Measurements from ENCODE around the gene KRT23. TPM values are rescaled to one million over a fixed set of nuclear protein-coding genes. Genes with fewer than 3 reads are reported as not detected.

KRT23 gene
- total RNA-seq, 1 donor from 2014 or later = 25.9 TPM

DNA sequence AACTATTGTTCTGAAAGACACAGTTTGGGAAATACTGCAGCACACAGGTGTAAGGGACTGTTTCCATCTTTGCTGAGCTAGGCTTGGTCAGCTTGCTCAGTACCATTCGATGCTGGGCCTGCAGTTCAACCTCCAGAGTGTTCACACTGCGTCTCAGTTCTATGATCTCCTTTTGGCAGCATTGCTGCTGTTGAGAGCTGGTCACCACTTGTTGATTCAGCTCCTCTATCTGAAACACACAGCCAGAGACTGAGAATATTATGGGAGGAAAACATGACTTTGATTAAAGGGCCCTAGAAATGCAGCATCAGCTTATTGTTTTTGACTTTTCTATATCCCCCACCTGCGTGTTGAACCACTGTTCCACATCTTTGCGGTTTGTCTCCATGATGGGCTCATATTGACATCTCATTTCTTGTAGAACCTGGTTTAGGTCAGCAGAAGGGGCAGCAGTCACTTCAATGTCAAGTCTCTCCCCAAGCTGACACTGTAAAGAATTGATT, 24.7 kb upstream of the KRT23 start:
- Histone ChIP-seq H3K36me3 (ENCODE audit: control insufficient read depth, insufficient read depth, low read length) (no peaks in the 10 kb centered on the region), H3K4me3 (ENCODE audit: low read depth, low read length) (no peak overlapping the region), H3K27me3 (ENCODE audit: control insufficient read depth, insufficient read depth, low read length) (no peaks in the 10 kb centered on the region)
- no peak for TF ChIP-seq CTCF (IDR thresholded peaks at IDR 0.05; ENCODE audit: insufficient read depth, low read length, poor library complexity, severe bottlenecking)
- no peak for DNase-seq (ENCODE audit: low read depth)

DNA sequence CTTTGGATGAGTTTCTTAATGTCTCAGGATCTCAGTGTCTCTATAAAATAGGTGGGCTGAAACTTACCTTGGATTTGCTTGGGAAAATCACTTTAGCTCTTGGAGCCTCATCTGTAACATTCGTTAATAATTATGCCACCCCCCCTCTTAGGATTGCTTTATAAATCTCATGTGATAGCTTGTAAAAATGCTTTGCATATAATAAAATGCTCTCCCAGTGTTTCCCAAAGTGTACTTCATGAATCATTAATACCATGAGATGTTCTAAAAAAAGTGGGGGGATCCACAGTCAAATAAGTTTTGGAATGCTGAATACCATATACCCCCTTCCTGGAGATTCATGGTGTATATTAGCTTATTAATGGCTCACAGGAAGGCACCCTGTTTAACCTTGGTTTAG, 24.1 kb upstream of the KRT23 start:
- Histone ChIP-seq H3K36me3 (ENCODE audit: control insufficient read depth, insufficient read depth, low read length) (no peaks in the 10 kb centered on the region), H3K4me3 (ENCODE audit: low read depth, low read length) (no peak overlapping the region), H3K27me3 (ENCODE audit: control insufficient read depth, insufficient read depth, low read length) (no peaks in the 10 kb centered on the region)
- no peak for TF ChIP-seq CTCF (IDR thresholded peaks at IDR 0.05; ENCODE audit: insufficient read depth, low read length, poor library complexity, severe bottlenecking)
- no peak for DNase-seq (ENCODE audit: low read depth)

DNA sequence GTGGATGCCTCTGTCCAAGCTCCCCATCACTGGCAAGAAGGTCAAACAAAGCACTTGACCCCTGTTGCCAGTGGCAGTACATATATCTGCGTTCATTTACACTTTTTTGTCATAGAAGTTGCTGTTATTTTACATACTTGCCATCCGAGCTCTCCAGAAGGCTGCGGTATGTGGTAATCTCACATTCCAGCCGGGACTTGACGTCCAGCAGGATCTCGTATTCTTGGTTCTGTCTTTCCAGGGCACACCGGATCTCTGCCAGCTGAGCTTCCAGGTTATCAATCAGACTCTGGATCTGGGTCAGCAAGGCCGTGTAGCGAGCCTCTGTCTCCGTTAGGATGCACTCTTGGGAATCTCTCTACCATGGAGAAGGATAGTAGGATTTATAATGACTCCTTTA, 22.7 kb upstream of the KRT23 start:
- DNase-seq (ENCODE audit: low read depth) = no peak

DNA sequence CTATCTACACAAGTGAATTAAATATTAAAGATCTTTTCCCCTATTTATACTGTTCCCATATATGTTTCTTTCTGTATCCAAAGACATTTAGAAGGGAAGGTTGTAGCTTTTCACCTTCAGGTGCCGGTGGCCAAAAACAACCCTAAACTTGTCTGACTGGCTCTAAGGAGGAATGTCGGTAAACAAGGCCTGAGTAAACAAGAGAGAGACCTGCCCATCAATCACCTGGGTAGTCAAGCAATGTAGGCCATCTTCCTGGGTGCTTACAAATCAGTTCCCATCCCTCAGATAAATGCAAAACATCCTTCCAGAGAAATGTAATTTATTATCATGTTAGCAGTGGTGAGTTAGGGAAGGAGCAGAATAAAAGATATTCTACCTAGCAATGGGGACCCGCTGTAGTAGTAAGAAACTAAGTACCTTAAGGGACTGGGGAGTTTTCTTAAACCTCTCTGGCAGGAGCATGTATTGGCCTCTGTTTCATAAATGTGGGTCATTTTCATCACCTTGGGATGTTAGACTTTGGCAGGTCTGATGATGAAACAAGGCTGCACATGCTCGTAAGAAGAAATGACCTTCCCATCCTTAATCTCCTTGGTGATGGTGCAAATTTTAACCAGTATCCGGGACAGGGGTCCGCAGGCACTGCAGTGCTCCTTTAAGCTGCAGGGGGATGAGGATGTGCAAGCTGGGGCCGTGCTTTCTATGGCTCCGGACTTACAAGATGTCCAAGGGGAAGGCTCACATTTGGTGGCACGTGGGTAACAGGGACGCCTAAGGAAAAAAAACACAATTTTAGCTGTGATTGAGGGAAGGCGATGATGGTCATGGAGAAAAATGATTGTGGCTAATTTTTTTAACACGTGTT, 20.9 kb upstream of the KRT23 start:
- TF ChIP-seq CTCF (IDR thresholded peaks at IDR 0.05; ENCODE audit: insufficient read depth, low read length, poor library complexity, severe bottlenecking) = no peak
- Histone ChIP-seq H3K27me3 (ENCODE audit: control insufficient read depth, insufficient read depth, low read length) (no peaks in the 10 kb centered on the region), H3K36me3 (ENCODE audit: control insufficient read depth, insufficient read depth, low read length) (no peaks in the 10 kb centered on the region), H3K4me3 (ENCODE audit: low read depth, low read length) (no peak overlapping the region)
- no peak for DNase-seq (ENCODE audit: low read depth)

More for the DNA sequence above, 22.7 kb upstream of the KRT23 start:
- H3K4me3 ChIP-seq (ENCODE audit: low read depth, low read length) = no peak overlapping the region
- H3K36me3 ChIP-seq (ENCODE audit: control insufficient read depth, insufficient read depth, low read length) = no peaks in the 10 kb centered on the region
- no peaks in the 10 kb centered on the region for H3K27me3 ChIP-seq (ENCODE audit: control insufficient read depth, insufficient read depth, low read length)
- no peak for TF ChIP-seq CTCF (IDR thresholded peaks at IDR 0.05; ENCODE audit: insufficient read depth, low read length, poor library complexity, severe bottlenecking)

- Histone ChIP-seq H3K36me3 (ENCODE audit: control insufficient read depth, insufficient read depth, low read length) (no peaks in the 10 kb centered on the region), H3K4me3 (ENCODE audit: low read depth, low read length) (no peak overlapping the region), H3K27me3 (ENCODE audit: control insufficient read depth, insufficient read depth, low read length) (no peaks in the 10 kb centered on the region)
- no peak for TF ChIP-seq CTCF (IDR thresholded peaks at IDR 0.05; ENCODE audit: insufficient read depth, low read length, poor library complexity, severe bottlenecking)
- DNase-seq (ENCODE audit: low read depth) = peak; percentile 98
These were observed 19.2 kb upstream of the KRT23 start for GRCh38 chr17:40956401-40957254.

Data from kidney epithelial cell (primary cell).